ENCODE measurements around the gene MAGI2. TPM values are rescaled to one million over a fixed set of nuclear protein-coding genes. Genes with fewer than 3 reads are reported as not detected.

The MAGI2 gene
- total and polyA plus RNA-seq, 4 donors, result 0.37 to 4.1 (median 1.4) TPM

GRCh38 chr7:78438433-78438832, 1015.0 kb downstream of the MAGI2 start:
- TF ChIP-seq RAD21 (IDR thresholded peaks at IDR 0.05) (no peak), SP1 (IDR thresholded peaks at IDR 0.05) (no peak), EGR1 (IDR thresholded peaks at IDR 0.05; ENCODE audit: low read depth in 2 of 2) (no peak), FOXA1 (IDR thresholded peaks at IDR 0.05) (no peak), HNF4G (IDR thresholded peaks at IDR 0.05) (no peak), NR2F2 (IDR thresholded peaks at IDR 0.05) (no peak), YY1 (IDR thresholded peaks at IDR 0.05) (no peak), MAX (IDR thresholded peaks at IDR 0.05) (no peak), JUND (IDR thresholded peaks at IDR 0.05) (no peak), TAF1 (conservative IDR thresholded peaks at IDR 0.05) (no peak), FOXA2 (IDR thresholded peaks at IDR 0.05) (no peak), RXRA (IDR thresholded peaks at IDR 0.05) (no peak), GABPA (IDR thresholded peaks at IDR 0.05 in 1 of 2, conservative IDR thresholded peaks at IDR 0.05 in 1 of 2) (no peak), HNF4A (conservative IDR thresholded peaks at IDR 0.05) (no peak)
- TF ChIP-seq, protein P1, sequence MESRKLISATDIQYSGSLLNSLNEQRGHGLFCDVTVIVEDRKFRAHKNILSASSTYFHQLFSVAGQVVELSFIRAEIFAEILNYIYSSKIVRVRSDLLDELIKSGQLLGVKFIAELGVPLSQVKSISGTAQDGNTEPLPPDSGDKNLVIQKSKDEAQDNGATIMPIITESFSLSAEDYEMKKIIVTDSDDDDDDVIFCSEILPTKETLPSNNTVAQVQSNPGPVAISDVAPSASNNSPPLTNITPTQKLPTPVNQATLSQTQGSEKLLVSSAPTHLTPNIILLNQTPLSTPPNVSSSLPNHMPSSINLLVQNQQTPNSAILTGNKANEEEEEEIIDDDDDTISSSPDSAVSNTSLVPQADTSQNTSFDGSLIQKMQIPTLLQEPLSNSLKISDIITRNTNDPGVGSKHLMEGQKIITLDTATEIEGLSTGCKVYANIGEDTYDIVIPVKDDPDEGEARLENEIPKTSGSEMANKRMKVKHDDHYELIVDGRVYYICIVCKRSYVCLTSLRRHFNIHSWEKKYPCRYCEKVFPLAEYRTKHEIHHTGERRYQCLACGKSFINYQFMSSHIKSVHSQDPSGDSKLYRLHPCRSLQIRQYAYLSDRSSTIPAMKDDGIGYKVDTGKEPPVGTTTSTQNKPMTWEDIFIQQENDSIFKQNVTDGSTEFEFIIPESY (IDR thresholded peaks at IDR 0.05), result no peak
- TF ChIP-seq, protein P2, sequence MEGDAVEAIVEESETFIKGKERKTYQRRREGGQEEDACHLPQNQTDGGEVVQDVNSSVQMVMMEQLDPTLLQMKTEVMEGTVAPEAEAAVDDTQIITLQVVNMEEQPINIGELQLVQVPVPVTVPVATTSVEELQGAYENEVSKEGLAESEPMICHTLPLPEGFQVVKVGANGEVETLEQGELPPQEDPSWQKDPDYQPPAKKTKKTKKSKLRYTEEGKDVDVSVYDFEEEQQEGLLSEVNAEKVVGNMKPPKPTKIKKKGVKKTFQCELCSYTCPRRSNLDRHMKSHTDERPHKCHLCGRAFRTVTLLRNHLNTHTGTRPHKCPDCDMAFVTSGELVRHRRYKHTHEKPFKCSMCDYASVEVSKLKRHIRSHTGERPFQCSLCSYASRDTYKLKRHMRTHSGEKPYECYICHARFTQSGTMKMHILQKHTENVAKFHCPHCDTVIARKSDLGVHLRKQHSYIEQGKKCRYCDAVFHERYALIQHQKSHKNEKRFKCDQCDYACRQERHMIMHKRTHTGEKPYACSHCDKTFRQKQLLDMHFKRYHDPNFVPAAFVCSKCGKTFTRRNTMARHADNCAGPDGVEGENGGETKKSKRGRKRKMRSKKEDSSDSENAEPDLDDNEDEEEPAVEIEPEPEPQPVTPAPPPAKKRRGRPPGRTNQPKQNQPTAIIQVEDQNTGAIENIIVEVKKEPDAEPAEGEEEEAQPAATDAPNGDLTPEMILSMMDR (IDR thresholded peaks at IDR 0.05; ENCODE audit: low read depth, low read length, missing input control), result no peak
- TF ChIP-seq, protein P3, sequence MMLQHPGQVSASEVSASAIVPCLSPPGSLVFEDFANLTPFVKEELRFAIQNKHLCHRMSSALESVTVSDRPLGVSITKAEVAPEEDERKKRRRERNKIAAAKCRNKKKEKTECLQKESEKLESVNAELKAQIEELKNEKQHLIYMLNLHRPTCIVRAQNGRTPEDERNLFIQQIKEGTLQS (IDR thresholded peaks at IDR 0.05), result no peak
- TF ChIP-seq, protein P4, sequence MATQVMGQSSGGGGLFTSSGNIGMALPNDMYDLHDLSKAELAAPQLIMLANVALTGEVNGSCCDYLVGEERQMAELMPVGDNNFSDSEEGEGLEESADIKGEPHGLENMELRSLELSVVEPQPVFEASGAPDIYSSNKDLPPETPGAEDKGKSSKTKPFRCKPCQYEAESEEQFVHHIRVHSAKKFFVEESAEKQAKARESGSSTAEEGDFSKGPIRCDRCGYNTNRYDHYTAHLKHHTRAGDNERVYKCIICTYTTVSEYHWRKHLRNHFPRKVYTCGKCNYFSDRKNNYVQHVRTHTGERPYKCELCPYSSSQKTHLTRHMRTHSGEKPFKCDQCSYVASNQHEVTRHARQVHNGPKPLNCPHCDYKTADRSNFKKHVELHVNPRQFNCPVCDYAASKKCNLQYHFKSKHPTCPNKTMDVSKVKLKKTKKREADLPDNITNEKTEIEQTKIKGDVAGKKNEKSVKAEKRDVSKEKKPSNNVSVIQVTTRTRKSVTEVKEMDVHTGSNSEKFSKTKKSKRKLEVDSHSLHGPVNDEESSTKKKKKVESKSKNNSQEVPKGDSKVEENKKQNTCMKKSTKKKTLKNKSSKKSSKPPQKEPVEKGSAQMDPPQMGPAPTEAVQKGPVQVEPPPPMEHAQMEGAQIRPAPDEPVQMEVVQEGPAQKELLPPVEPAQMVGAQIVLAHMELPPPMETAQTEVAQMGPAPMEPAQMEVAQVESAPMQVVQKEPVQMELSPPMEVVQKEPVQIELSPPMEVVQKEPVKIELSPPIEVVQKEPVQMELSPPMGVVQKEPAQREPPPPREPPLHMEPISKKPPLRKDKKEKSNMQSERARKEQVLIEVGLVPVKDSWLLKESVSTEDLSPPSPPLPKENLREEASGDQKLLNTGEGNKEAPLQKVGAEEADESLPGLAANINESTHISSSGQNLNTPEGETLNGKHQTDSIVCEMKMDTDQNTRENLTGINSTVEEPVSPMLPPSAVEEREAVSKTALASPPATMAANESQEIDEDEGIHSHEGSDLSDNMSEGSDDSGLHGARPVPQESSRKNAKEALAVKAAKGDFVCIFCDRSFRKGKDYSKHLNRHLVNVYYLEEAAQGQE (IDR thresholded peaks at IDR 0.05), result no peak
- DNase-seq (ENCODE audit: low spot score), result no peak
- Histone ChIP-seq H3K4me1 (ENCODE audit: control insufficient read depth in 4 of 4, insufficient read depth in 4 of 4, low read length in 3 of 4) (no peaks in the 10 kb centered on the region), H3K9me3 (ENCODE audit: control insufficient read depth in 4 of 4, low read length in 3 of 4) (no peaks in the 10 kb centered on the region), H3K36me3 (ENCODE audit: control insufficient read depth in 4 of 4, insufficient read depth in 3 of 4, low read depth in 1 of 4, low read length in 3 of 4) (no peaks in the 10 kb centered on the region), H3K27ac (ENCODE audit: low read depth in 1 of 2, low read length in 2 of 2) (no peak overlapping the region), H3K9ac (ENCODE audit: low read depth in 1 of 2, low read length in 2 of 2) (no peak overlapping the region), H3K4me3 (ENCODE audit: low read depth in 1 of 3, low read length in 3 of 3) (no peak overlapping the region), H3K27me3 (ENCODE audit: control insufficient read depth in 4 of 4, insufficient read depth in 4 of 4, low read length in 3 of 4) (no peaks in the 10 kb centered on the region)
- WGBS, result 86% methylated on average over 7 of the region's 7 CpGs

Measured in liver (tissue), 9 donors.